Occipital lobe (tissue), 2 donors: ENCODE measurements around the gene PTPMT1. TPM values are rescaled to one million over a fixed set of nuclear protein-coding genes. Genes with fewer than 3 reads are reported as not detected.
"Not testable (repeated sequence)": the region's sequence is repeated elsewhere in the genome, so short reads cannot be mapped to it uniquely, and the experiment has no call there.

Experiments used
- DNase-seq: peaks from one replicate; lab custom pipeline; 2025; lab: John Stamatoyannopoulos, UW
- total RNA-seq: library from RNA; depleted of rRNA; stranded (reverse); fragments of >200 nt; gene quantifications from one replicate; pipeline ENCODE4 v1.2.3, GENCODE V29; 2014

PTPMT1 gene
- total RNA-seq, 1 donor from 2014 or later = 25.3 TPM

DNA sequence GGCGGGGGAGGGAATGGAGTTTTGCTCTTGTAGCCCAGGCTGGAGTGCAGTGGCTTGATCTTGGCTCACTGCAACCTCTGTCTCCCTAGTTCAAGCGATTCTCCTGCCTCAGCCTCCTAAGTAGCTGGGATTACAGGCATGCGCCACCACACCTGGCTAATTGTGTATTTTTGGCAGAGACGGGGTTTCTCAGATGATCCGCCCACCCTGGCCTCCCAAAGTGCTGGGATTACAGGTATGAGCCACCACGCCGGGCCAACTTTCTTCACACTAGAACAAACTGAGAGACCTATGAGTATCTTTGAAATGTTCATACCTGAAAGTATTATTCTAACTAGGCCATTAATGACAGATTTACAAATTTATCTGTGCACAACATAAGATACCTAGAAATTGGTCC is 19.1 kb upstream of the PTPMT1 start:
- not testable (repeated sequence) for DNase-seq

DNA sequence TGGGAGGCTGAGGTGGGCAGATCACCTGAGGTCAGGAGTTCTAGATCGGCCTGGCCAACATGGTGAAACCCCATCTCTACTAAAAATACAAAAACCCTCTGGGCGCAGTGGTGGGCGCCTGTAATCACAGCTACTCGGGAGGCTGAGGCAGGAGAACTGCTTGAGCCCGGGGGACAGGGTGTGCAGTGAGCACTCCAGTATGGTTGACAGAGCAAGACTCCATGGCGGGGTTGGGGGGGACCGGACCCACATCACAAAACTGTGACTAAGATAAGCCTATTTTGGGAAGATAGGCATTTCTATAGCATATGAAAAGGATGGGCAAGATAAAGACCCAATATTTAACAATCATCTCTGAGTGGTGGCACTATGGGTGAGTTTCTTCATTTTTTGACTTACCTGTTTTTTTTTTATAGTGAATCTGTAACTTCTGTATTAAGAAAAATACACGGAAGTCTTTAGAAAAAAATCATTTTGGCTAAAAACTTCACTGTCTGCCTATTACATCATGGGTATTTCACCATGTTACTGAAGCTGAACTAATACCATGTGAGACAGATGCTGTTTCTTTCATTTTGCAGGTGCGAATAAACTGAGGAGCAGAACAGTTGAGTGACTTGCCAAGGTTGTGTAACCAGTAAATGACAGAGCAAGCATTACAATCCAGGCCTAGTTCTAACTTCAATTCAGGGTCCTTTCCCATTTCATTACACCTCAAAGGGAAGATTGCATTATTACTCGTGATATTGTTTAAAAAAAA is 14.9 kb upstream of the PTPMT1 start:
- DNase-seq = no peak

DNA sequence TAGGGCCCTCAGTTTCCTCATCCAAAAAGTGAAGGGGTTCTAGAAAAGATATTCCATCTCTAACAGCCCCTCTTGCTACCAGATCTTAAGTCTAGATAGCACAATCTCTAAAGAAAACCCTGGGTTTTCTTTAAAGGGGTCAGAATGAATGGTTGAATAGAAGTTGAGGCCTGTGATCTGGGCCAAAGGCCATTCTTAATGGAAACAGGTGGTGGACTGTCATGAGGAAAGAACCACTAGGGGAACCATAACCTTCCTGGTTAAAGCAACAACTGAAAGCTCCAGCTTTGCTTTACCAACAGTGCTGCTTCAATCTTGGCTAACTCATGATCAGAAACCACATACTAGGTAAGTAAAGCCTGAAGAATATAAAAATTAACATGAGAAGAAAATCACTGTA is 14.3 kb upstream of the PTPMT1 start:
- no peak for DNase-seq

DNA sequence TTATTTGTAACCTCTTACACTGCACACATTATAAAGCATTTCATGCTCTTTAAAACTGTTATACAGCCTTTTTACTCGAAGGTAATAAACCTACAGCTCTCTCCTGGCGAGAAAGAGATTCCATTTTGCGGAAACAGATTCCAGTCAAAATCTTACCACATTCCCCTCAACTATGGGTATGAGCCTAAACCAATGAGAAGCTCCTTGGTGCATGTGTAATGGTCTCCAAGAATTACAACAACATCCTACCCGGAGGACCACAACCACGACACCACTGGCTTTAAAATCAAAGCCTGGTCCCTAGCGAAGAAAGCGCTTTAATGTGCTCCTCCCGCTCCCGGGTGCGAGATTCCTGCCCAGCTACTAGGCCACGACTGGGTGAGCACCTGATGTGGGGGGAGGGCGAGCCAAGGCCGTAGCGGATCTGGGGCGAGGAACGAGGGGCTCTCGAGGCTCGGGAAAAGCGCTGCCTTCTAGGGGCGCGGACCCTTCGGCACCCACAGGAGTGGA is 13.3 kb upstream of the PTPMT1 start:
- DNase-seq = no peak

DNA sequence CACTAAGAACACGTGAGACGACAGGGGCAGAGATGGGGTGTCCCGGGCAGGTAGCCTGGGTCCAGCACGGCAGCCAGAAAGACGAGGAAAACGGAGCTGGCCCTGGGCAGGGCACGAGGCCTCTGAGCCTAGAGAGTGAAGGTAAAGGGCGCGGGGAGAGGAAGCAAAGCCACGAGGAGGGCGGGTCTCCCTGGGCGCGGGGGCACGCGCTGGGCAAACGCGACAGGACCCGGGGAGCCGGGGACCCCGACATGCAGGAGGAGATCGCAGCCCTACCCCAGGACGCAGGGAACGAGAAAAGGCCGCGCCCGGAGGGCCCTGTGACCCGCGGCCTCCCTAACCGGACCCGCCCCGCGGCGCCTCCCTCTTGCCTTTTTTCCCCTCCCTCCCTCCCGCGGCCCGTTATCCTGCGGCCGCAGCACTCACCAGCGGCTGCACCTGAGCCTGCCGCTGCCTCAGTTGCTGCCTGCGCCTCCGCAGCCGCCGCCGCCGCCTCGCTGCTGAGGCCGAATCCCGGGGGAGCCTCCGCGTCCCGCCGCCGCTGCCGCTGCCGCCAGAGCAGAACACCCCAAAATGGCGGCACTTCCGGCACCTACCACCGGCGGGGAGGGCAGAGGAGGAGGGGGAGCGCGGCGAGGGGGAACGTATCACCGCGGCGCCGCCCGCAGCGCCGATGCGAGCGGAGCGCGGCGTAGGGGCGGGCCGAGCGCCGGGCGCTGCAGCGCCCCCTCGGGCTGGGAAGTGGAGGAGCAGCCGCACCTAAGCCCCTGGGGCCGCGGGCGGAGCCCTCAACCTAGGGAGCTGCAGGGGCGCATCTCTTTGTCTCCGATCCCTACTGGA is 12.6 kb upstream of the PTPMT1 start, which contains the start of gene CELF1:
CELF1 (minus strand) TSS at position 567 of the 840 bp plus-strand sequence. CDS start 53,609 bp downstream, outside the sequence.
- DNase-seq = peak; percentile 80

DNA sequence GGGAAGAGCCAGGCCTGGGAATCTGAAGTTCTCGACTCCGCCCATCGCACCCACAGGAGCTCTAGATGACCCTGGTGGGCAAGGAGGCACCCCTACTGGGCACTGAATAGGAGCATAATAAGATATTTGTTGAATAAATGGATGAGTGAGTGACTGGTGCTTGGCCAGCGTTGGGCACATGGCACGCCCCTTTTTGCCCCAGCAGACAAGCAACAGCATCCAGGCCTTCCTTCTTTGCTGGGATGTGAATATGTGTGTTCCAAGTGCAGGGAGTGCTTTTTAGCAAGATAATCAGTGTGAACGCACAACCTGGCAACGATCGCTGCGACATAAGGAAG is 12.0 kb upstream of the PTPMT1 start:
- no peak for DNase-seq

DNA sequence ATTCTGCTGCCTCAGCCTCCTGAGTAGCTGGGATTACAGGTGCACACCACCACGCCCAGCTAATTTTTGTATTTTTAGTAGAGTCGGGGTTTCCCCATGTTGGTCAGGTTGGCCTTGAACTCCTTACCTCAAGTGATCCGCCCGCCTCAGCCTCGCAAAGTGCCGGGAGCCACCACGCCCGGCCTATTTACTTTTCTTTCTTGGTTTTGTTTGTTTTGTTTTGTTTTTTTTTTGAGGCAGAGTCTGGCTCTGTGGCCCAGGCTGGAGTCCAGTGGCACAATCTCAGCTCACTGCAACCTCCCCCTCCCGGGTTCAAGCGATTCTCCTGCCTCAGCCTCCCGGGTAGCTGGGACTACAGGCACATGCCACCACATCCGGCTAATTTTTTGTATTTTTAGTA is 8.4 kb upstream of the PTPMT1 start:
- DNase-seq = not testable (repeated sequence)

DNA sequence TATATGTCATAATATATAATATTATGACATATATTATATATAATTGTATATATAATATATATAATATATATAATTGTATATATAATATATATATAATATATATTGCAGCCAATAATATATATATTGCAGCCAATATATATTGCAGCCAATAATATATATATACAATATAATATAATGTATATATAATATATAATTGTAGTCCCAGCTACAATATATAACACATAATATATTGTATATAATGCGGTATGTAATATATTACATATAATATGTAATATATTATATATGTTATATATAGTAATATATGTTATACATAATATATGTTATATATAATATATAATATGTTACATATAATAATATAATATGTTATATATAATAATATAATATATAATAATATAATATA is 6.7 kb upstream of the PTPMT1 start:
- DNase-seq = no peak

DNA sequence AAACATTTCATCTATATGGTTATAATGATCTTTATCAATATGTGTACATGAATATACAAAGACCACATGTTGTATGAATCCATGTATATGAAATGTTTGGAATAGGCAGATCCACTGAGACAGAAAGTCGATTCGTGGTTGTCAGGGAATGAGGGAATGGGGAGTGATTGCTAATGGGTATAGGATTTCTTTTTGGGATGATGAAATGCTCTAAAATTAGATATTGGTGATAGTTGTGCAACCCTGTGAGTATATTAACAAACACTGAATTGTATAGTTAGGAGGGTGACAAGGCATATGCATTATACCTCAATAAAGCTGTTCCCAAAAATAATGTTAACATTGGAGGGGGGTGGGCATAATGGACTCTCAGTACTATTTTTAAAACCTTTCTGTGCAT is 5.0 kb upstream of the PTPMT1 start:
- DNase-seq = no peak

DNA sequence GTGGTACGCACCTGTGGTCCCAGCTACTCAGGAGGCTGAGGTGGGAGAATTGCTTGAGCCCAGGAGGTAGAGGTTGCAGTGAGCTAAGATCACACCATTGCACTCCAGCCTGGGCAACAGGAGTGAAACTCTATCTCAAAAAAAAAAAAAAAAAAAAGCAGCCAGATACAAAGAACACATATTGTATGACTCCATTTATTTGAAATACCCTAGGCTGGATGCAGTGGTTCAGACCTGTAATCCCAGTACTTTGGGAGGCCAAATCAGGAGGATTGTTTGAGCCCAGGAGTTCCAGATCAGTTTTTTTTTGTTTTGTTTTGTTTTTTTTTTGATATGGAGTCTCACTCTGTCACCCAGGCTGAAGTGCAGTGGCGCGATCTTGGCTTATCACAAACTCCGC is 3.0 kb upstream of the PTPMT1 start:
- not testable (repeated sequence) for DNase-seq

DNA sequence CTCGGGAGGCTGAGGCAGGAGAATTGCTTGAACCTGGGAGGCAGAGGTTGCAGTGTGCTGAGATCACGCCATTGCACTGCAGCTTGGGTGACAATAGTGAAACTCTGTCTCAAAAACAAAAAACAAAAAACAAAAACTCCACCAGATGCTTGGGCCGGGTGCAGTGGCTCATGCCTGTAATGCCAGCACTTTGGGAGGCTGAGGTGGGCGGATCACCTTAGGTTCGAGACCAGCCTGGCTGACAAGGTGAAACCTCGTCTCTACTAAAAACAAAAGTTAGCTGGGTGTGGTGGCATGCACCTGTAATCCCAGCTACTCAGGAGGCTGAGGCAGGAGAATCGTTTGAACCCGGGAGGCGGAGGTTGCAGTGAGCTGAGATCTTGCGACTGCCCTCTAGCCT is 1.0 kb upstream of the PTPMT1 start:
- not testable (repeated sequence) for DNase-seq

DNA sequence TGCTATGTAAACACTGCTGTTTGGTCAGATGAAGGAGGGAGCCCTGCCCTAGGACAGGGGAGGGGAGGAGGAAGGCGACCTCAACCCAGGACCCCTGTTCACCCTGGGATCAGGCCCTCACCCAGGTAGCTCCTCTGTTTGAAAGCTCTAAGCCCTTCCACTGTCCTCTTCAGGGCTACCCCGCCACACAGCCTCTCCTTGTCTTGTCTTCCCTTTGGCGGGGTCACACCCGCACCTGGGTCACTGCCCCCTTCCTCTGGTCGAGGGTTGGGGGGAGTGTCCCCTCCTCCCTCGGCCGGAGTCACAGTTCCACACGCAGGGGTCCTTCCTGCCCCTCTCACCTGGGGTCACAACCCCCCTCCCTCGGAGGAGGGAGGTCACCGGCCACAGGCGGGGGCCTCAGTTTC is 463 bp upstream of the PTPMT1 start:
- DNase-seq = no peak

DNA sequence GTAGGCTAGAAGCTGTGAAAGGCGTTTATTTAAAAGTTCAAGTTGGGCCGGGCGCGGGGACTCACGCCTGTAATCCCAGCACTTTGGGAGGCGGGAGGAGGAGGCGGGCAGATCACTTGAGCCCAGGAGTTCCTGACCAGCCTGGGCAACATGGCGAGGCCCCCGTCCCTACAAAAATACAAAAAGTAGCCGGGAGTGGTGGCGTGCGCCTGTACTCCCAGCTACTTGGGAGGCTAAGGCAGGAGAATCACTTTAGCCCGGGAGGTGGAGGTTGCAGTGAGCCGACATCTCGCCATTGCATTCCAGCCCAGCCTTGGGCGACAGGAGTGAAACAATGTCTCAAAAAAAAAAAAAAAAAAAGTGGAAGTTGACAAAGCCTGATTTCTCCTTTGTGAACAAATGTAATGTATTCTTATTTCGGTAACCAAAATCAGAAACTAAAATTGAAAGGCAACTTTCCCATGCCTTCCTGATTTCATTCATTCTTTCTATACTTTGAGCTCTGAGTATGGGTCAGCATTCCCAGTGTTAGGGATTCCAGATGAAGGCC is 825 bp downstream of the PTPMT1 start:
- DNase-seq = no peak

DNA sequence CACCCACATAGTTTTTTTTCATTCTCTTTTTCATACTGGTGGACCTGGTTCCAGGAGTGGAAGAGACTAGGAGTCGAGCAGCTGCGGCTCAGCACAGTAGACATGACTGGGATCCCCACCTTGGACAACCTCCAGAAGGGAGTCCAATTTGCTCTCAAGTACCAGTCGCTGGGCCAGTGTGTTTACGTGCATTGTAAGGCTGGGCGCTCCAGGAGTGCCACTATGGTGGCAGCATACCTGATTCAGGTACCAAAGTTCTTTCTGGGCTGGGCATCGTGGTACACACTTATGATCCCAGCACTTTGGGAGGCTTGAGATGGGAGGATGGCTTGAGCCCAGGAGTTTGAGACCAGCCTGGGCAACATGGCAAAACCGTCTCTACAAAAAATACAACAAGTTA is 4.2 kb downstream of the PTPMT1 start:
- no peak for DNase-seq

DNA sequence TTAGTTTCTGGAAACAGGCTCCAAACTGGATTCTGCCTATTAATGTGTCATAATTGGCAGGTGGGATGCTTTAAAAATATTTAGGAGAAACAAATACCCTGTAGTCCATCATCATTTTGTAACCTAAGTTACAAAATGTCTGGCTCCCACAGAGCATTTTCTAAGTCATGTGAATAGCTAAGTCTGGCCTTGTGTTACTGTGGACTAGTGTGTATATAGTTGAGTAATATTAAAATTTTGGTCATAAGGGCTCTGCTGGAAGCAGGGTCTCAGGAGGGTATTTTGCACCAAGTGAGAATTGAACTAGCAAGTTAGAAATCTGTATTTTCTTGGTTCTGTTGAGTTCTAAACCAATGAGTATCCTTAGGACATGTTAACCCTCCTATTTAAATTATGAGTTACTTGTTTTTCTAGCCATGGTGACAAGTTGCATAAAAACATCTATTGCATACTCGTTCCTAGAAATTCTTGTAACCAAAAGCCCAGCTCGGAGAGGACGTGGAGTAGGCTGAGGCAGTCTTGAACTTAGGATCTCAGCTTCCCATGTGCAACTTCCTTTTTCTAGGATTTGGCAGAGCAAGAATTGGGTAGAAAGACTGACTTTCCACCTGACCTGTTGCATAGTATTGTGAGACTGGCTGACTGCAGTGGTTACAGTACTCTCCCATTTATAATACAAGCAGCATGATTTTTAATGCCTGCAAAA is 5.4 kb downstream of the PTPMT1 start:
- no peak for DNase-seq

DNA sequence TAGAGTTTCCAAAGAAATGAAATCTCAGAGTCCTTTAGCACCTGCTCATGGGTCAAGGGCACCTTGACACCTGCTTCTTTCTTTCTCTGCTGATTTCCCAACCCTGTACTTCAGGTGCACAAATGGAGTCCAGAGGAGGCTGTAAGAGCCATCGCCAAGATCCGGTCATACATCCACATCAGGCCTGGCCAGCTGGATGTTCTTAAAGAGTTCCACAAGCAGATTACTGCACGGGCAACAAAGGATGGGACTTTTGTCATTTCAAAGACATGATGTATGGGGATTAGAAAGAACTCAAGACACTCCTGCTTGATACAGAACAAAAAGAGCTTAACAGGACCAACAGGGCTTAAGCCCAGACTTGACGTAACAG is 5.9 kb downstream of the PTPMT1 start:
- no peak for DNase-seq

DNA sequence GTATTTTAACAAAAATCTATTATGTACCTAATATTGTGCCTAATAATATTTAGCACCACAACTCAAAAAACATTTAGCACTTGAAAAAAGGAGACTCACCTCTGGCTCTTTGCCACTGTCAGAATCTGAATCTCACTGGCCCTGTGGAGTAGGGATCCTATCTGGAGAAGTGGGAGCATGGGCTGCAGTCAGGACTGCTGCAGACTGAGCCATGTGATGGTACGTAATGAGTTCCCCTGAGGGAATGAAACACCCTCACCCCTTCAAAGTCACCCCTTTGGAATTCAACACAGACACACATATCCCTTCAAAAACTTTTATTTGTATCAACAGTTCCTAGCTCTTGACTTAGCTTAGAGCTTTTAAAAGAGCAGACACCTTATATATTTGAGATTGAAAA is 6.5 kb downstream of the PTPMT1 start:
- no peak for DNase-seq

DNA sequence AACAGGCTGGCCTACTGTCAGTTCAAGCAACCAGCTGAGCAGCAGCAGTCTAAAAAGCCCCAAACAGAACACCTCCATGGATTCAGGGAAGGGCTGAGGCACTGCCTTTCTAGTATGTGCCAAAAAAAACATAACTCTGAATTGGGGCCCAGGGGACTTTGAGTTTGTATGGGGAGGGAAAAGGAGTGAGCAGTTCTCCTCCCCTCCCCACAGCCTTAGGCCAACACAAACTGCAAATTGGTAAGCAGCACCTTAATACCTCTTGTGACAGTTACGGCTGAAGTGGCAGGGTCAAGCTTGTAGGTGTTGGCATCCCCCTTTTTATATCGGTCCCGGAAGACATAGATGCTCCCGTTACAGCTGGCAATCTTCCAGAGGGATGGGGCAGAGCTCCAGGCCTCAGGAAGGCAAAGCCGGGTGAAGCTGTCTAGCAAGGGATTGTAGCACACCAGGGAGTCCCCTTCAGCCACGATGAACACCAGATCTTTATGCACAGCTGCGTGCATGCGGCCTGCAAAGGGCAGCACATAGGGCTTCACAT is 7.4 kb downstream of the PTPMT1 start:
- no peak for DNase-seq

DNA sequence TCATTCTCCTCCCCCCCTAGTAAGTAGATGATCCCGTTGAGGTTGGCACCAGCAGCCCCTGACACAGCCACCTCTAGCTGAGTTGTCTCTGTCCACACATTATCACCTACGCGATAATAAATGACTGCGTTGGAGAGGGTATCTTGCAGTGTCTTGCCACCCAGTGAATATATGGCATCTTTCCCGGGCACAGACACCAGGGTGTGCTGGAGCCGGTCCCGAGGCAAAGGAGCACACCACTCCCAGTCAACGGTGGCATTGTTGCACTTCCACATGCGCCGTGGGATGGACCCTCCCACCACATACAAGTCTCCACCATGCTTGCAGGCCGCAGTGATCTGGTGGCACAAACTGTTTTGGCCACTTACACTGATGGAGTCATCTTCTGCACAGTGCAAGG is 7.9 kb downstream of the PTPMT1 start:
- peak; percentile 50 for DNase-seq

DNA sequence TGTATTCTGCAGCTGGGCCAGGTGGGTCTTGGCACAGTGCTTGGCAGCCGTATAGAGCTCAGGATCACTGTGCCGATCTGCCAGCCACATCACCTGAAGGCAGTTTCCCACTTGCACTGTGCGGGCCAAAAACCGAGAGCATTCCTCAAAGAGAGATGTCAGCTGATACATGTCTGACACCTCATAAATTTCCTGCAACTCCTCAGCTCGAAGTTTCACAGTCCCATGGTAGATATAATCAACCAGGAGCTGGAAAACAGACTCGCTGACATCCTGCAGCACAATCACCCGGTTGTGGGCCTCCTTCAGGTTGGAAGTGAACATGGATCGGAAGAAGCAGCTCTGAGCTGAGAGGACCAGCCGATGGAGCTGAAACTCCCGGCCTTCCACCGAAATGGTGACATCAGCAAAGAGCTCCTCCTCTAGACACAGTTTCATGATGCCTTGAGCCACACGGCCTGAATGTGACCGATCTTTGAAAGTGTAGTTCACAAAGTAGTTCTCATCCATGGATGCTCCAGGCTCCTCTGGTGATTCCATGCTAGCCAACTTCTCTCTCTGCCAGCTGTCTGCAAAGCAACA is 12.2 kb downstream of the PTPMT1 start:
- DNase-seq = no peak
